Adrenal gland (tissue), 12 donors: Measurements from ENCODE around the gene SCUBE3. TPM values are rescaled to one million over a fixed set of nuclear protein-coding genes. Genes with fewer than 3 reads are reported as not detected.

ENCODE experiments used
- DNase-seq, 7 donors: peaks; one replicate each; pipeline ENCODE4 v3.0.0-alpha.2; 2019 to 2020
- H3K27ac ChIP-seq, 5 donors: fragments of 200-600 bp; sonication (generic) in 4 of 5; 1 replicate in 3 of 5; 2 replicates in 2 of 5; pipeline versions ENCODE4 v1.5.1 to v1.8.0; 2016 to 2020; ENCODE audit warnings: mild to moderate bottlenecking in 1 of 5
- H3K27me3 ChIP-seq: fragments of 200-600 bp; 2 replicates; pipeline ENCODE4 v1.8.0; 2021
- H3K36me3 ChIP-seq, 2 donors: fragments of 200-600 bp; replicated peaks in 1 of 2; 1 replicate in 1 of 2; 2 replicates in 1 of 2; pipeline versions ENCODE4 v1.5.1 to v1.8.0; 2018 to 2022
- H3K4me1 ChIP-seq, 2 donors: fragments of 200-600 bp; replicated peaks in 1 of 2; 1 replicate in 1 of 2; 2 replicates in 1 of 2; pipeline versions ENCODE4 v1.5.1 to v1.8.0; 2018 to 2021
- H3K4me3 ChIP-seq, 4 donors: fragments of 200-600 bp; sonication (generic) in 3 of 4; one replicate each; pipeline ENCODE4 v1.5.1; 2016 to 2018
- H3K9me3 ChIP-seq, 3 donors: fragments of 200-600 bp; sonication (generic) in 1 of 3; replicated peaks in 1 of 3; 1 replicate in 2 of 3; 2 replicates in 1 of 3; pipeline versions ENCODE4 v1.5.1 to v1.8.0; 2016 to 2021
- CTCF ChIP-seq, 6 experiments: fragments of 450-650 bp in 4 of 6; fragments of 200-600 bp in 2 of 6; sonication (generic) in 1 of 6; IDR thresholded peaks; 1 replicate in 5 of 6; 2 replicates in 1 of 6; pipeline versions ENCODE4 v1.5.1 to v1.8.0; 2016 to 2021; ENCODE audit warnings: antibody characterized with exemption in 6 of 6, mild to moderate bottlenecking in 2 of 6, moderate library complexity in 1 of 6
- POLR2A ChIP-seq, 2 donors: fragments of 450-650 bp; IDR thresholded peaks; one replicate each; pipeline ENCODE4 v1.6.1; 2017; ENCODE audit warnings: antibody characterized with exemption in 2 of 2, mild to moderate bottlenecking in 2 of 2, moderate library complexity in 1 of 2
- whole genome bisulfite sequencing, 4 donors: extraction: QIAGEN DNeasy Blood & Tissue Kit in 2 of 4; methylation state at CpG; one replicate each; pipeline versions ENCODE4 v1.1.5 to v1.1.7; 2013 to 2017; 5-methylcytosine and 5-hydroxymethylcytosine counted together
- intact Hi-C, 2 donors: fragments of 100-400 bp; cut with DNase I; formaldehyde crosslinking; loops; one replicate each; pipeline versions ENCODE4 v1.14.1 to v1.15.0; 2022 to 2023
- polyA plus RNA-seq, 3 donors: library from polyadenylated mRNA; stranded (reverse); fragments of 200-250 nt in 2 of 3; fragments of 350-450 nt in 1 of 3; fragmentation: Illumina TruSeq in 1 of 3; extraction: RNeasy Lipid Tissue Mini Kit (QIAGEN cat#74804) in 1 of 3; gene quantifications; one replicate each; pipeline ENCODE4 v1.2.3, GENCODE V29; 2013 to 2014
- total RNA-seq, 9 donors: library from RNA; depleted of rRNA in 4 of 9; stranded (reverse); fragments of >200 nt in 4 of 9; fragments of 120-200 nt in 1 of 9; fragmentation: NEBNext Ultra II Directional in 1 of 9; extraction: Animal tissue kit (Norgen Biotek cat#: 25700) in 1 of 9; gene quantifications; one replicate each; pipeline versions ENCODE4 v1.1.0 to v1.2.4, GENCODE V29; 2013 to 2023
- donor health status: healthy with polysubstance abuse.
- donor health status: Bipolar disorder and iron deficiency.
- donor health status: DM: yes; HTN: yes; CAD: no.
- donor health status: DM: no; HTN: no; CAD: no.
- donor health status: DM: no; HTN: no; CAD: no.
- donor health status: DM: yes; HTN: yes; CAD: no.

Gene SCUBE3
- total and polyA plus RNA-seq, 12 donors: 0.50 to 32.8 (median 5.4) TPM

DNA sequence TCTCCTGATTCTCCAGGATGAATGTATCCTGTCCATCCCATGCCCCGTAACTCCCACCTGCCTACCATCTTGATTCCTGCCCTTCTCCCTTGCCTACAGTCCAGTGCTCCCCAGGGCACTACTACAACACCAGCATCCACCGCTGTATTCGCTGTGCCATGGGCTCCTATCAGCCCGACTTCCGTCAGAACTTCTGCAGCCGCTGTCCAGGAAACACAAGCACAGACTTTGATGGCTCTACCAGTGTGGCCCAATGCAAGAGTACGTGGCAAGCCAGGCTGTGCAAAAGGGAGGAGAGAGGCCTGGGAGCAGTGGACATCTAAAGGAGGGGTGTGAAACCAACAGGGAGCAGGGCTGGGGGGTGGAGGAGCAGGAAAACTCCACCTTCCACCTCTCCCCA, 30.8 kb downstream of the SCUBE3 start:
- WGBS, 4 donors: 93 to 96% (median 95%) methylated on average over 7 of the region's 7 CpGs
- Histone ChIP-seq H3K4me3 (no peak overlapping the region), H3K36me3 (peaks cover 0 to 24% of the 10 kb centered on the region in 2 donors), H3K27me3 (no peaks in the 10 kb centered on the region), H3K4me1 (no peaks in the 10 kb centered on the region), H3K27ac (no peak overlapping the region), H3K9me3 (no peaks in the 10 kb centered on the region)
- intact Hi-C loops: loop anchor here (5.0 kb wide), 1 partner anchor 97 kb away; no protein-coding TSS in a partner anchor
- DNase-seq: no peak
- TF ChIP-seq POLR2A (IDR thresholded peaks at IDR 0.05) (no peak), CTCF (IDR thresholded peaks at IDR 0.05) (no peak)

GRCh38 chr6:35247642-35248231, 34.0 kb downstream of the SCUBE3 start:
- no peak for DNase-seq
- no peaks in the 10 kb centered on the region for H3K27me3 ChIP-seq
- peaks cover 0 to under 1% of the 10 kb centered on the region in 2 donors for H3K4me1 ChIP-seq
- H3K27ac ChIP-seq: no peak overlapping the region
- intact Hi-C loops: no loop called here
- H3K4me3 ChIP-seq: no peak overlapping the region
- no peak for TF ChIP-seq POLR2A (IDR thresholded peaks at IDR 0.05)
- no peak for TF ChIP-seq CTCF (IDR thresholded peaks at IDR 0.05)
- H3K9me3 ChIP-seq: no peaks in the 10 kb centered on the region
- H3K36me3 ChIP-seq: peaks cover 0 to 24% of the 10 kb centered on the region in 2 donors
- 85 to 99% (median 93%) methylated on average over 2 of the region's 2 CpGs for WGBS, 4 donors

DNA sequence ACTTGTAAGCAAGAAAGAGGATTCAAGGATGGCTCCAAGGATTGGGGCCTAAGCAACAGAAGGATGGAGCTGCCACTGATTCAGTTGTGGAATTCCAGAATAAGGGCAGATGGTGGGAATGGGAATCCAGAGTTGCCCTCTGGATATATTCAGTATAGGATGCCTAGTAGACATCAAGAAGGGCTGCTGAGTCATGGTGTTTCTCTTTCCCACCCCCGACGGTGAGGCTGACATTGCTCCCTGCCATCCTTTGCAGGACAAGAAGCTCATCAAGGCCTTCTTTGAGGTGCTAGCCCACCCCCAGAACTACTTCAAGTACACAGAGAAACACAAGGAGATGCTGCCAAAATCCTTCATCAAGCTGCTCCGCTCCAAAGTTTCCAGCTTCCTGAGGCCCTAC, 34.5 kb downstream of the SCUBE3 start:
- WGBS, 4 donors: 52 to 73% (median 61%) methylated on average over 3 of the region's 3 CpGs
- H3K27me3 ChIP-seq: no peaks in the 10 kb centered on the region
- TF ChIP-seq POLR2A (IDR thresholded peaks at IDR 0.05) (no peak), CTCF (IDR thresholded peaks at IDR 0.05) (no peak)
- no peak overlapping the region for H3K27ac ChIP-seq
- no peak overlapping the region for H3K4me3 ChIP-seq
- H3K4me1 ChIP-seq: peaks cover 0 to 7% of the 10 kb centered on the region in 2 donors
- intact Hi-C loops: no loop called here
- DNase-seq: no peak
- no peaks in the 10 kb centered on the region for H3K9me3 ChIP-seq
- peaks cover 0 to 23% of the 10 kb centered on the region in 2 donors for H3K36me3 ChIP-seq

DNA sequence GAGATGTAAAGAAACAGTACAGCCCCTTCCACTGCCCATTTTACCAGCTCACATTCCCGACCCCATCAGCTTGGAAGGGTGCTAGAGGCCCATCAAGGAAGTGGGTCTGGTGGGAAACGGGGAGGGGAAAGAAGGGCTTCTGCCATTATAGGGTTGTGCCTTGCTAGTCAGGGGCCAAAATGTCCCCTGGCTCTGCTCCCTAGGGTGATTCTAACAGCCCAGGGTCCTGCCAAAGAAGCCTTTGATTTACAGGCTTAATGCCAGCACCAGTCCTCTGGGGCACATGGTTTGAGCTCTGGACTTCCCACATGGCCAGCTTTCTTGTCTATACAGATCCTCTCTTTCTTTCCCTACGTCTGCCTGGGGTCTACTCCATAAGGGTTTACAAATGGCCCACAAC, 35.2 kb downstream of the SCUBE3 start:
- intact Hi-C loops: no loop called here
- Histone ChIP-seq H3K36me3 (peaks cover 0 to 16% of the 10 kb centered on the region in 2 donors), H3K9me3 (no peaks in the 10 kb centered on the region), H3K27ac (no peak overlapping the region), H3K4me3 (no peak overlapping the region), H3K27me3 (no peaks in the 10 kb centered on the region), H3K4me1 (peaks cover 0 to 11% of the 10 kb centered on the region in 2 donors)
- WGBS, 4 donors: 77 to 86% (median 80%) methylated on average over 3 of the region's 3 CpGs
- TF ChIP-seq POLR2A (IDR thresholded peaks at IDR 0.05): no peak
- no peak for TF ChIP-seq CTCF (IDR thresholded peaks at IDR 0.05)
- no peak for DNase-seq
